Measurements from ENCODE around the gene ARHGAP5. TPM values are rescaled to one million over a fixed set of nuclear protein-coding genes. Genes with fewer than 3 reads are reported as not detected.

The ARHGAP5 gene
- total and polyA plus RNA-seq, 2 donors (not counting 3 experiments of a cell fraction or from before 2014, with no cell fraction given): 4.3 to 36.2 TPM

DNA sequence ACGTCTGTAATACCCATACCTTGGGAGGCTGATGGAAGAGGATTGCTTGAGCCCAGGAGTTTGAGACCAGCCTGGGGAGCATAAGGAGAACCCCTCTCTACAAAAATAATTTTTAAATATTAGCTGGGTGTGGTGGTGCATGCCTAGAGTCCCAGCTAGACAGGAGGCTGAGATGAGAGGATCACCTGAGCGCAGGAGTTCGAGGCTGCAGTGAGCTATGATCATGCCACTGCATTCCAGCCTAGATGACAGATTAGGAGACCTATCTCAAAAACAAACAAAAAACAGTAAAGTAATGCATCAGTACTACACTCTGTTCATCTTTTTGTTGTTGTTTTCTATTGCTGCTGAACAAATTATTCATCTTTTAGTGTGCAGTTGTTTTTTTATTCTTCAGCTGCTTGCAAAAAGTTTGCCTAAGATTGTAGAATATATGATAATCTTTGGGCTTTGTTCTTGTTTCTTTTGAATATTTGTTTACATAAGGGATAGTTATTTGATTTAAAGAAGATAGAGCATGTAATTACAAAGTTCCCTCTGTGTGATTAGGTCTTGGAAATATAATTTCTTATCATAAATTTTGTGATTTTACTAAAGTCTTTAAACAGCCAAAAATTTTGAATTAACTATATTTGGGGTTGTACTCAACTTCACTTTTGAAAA is 8.2 kb downstream of the ARHGAP5 start:
- POLR2A ChIA-PET: no interaction called here

DNA sequence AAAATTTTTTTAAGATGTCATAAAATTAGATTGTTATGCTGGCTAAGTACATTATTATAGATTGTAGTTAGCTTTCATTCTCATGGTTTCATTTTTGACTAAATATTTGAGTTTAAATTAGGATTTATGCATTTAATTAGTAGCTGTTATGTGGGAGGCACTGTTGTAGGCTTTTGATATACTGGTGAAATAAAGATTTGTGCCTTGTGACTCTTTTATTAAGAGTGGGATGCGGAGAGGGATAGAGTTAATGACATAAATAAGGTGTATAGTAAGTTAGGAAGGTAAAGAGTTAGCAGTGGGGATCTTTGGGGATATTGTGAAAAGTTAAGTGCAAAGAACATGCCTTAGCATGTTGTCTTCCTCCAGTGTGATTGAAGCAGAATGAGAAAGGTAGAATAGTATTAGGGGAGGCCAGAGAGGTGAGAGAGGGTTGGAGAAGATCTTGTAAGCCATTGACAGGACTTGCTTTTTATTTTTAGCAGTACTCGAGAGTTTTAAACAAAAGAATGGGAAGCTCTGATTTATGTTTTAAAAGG is 8.8 kb downstream of the ARHGAP5 start:
- Histone ChIP-seq H3K4me3 (replicated peaks in 1 of 3; ENCODE audit: insufficient read depth in 1 of 3, low read depth in 1 of 3, low read length in 3 of 3) (no peak overlapping the region), H2AFZ (ENCODE audit: low read depth, low read length) (no peak overlapping the region), H3K9me1 (replicated peaks; ENCODE audit: control insufficient read depth, extremely low read depth, insufficient read depth, low read length) (no peaks in the 10 kb centered on the region), H3K27me3 (ENCODE audit: control insufficient read depth in 2 of 2, insufficient read depth in 2 of 2, low read length in 2 of 2) (no peaks in the 10 kb centered on the region), H4K20me1 (replicated peaks; ENCODE audit: control insufficient read depth, extremely low read depth, insufficient read depth, low read length) (peaks cover 6% of the 10 kb centered on the region), H3K9me3 (replicated peaks; ENCODE audit: control insufficient read depth, insufficient read depth, low read length) (no peaks in the 10 kb centered on the region), H3K79me2 (ENCODE audit: control insufficient read depth, insufficient read depth, low read length) (peaks cover 63% of the 10 kb centered on the region), H3K36me3 (ENCODE audit: control insufficient read depth in 2 of 2, extremely low read depth in 1 of 2, insufficient read depth in 2 of 2, low read length in 2 of 2) (no peaks in the 10 kb centered on the region), H3K4me2 (ENCODE audit: insufficient read depth, low read length) (no peak overlapping the region), H3K4me1 (ENCODE audit: control insufficient read depth, extremely low read depth, insufficient read depth, low read length) (no peaks in the 10 kb centered on the region), H3K27ac (ENCODE audit: insufficient read depth, low read depth, low read length) (no peak overlapping the region), H3K9ac (replicated peaks; ENCODE audit: extremely low read depth, insufficient read depth, low read length) (no peak overlapping the region)
- FAIRE-seq (no peak), DNase-seq (ENCODE audit: low read depth, low spot score) (no peak)
- dilution Hi-C loops (cut with MboI; ENCODE audit: extremely low pct_ligation_motif_present, low sequenced_read_pairs): no loop called here
- intact Hi-C loops (cut with micrococcal nuclease): no loop called here
- no TSS peak for BruUV-seq (replicated peaks)
- TF ChIP-seq GATA2 (IDR thresholded peaks at IDR 0.05; ENCODE audit: insufficient read depth, insufficient read length, low read depth, low read length) (no peak), MYC (IDR thresholded peaks at IDR 0.05; ENCODE audit: low read depth, low read length) (no peak)
- ChIA-PET POLR2A (no interaction called here), CTCF (interaction anchor here (1.1 kb wide), 1 partner anchor 384 kb away, joined by 3 read pairs; no protein-coding TSS in a partner anchor)

More for the DNA sequence above, 8.2 kb downstream of the ARHGAP5 start:
- CTCF ChIA-PET: no interaction called here
- no peaks in the 10 kb centered on the region for H3K36me3 ChIP-seq (ENCODE audit: control insufficient read depth in 2 of 2, extremely low read depth in 1 of 2, insufficient read depth in 2 of 2, low read length in 2 of 2)
- no peaks in the 10 kb centered on the region for H3K9me1 ChIP-seq (replicated peaks; ENCODE audit: control insufficient read depth, extremely low read depth, insufficient read depth, low read length)
- DNase-seq (ENCODE audit: low read depth, low spot score) (no peak), FAIRE-seq (peak; percentile 54)
- H3K9me3 ChIP-seq (replicated peaks; ENCODE audit: control insufficient read depth, insufficient read depth, low read length): no peaks in the 10 kb centered on the region
- intact Hi-C loops (cut with micrococcal nuclease): no loop called here
- H3K4me2 ChIP-seq (ENCODE audit: insufficient read depth, low read length): no peak overlapping the region
- BruUV-seq (replicated peaks): no TSS peak
- peaks cover 69% of the 10 kb centered on the region for H3K79me2 ChIP-seq (ENCODE audit: control insufficient read depth, insufficient read depth, low read length)
- TF ChIP-seq FOS (IDR thresholded peaks at IDR 0.05; ENCODE audit: borderline replicate concordance, insufficient read depth, low read length) (no peak), MYC (IDR thresholded peaks at IDR 0.05; ENCODE audit: low read depth, low read length) (no peak)
- H4K20me1 ChIP-seq (replicated peaks; ENCODE audit: control insufficient read depth, extremely low read depth, insufficient read depth, low read length): peaks cover 6% of the 10 kb centered on the region
- no peaks in the 10 kb centered on the region for H3K27me3 ChIP-seq (ENCODE audit: control insufficient read depth in 2 of 2, insufficient read depth in 2 of 2, low read length in 2 of 2)
- no peak overlapping the region for H3K4me3 ChIP-seq (replicated peaks in 1 of 3; ENCODE audit: insufficient read depth in 1 of 3, low read depth in 1 of 3, low read length in 3 of 3)
- no peaks in the 10 kb centered on the region for H3K4me1 ChIP-seq (ENCODE audit: control insufficient read depth, extremely low read depth, insufficient read depth, low read length)
- H3K9ac ChIP-seq (replicated peaks; ENCODE audit: extremely low read depth, insufficient read depth, low read length): no peak overlapping the region
- dilution Hi-C loops (cut with MboI; ENCODE audit: extremely low pct_ligation_motif_present, low sequenced_read_pairs): no loop called here
- H3K27ac ChIP-seq (ENCODE audit: insufficient read depth, low read depth, low read length): no peak overlapping the region
- no peak overlapping the region for H2AFZ ChIP-seq (ENCODE audit: low read depth, low read length)
